Measurements from ENCODE around the gene DOCK1.
"Not testable (repeated sequence)": the region's sequence is repeated elsewhere in the genome, so short reads cannot be mapped to it uniquely, and the experiment has no call there.

Gene DOCK1

DNA sequence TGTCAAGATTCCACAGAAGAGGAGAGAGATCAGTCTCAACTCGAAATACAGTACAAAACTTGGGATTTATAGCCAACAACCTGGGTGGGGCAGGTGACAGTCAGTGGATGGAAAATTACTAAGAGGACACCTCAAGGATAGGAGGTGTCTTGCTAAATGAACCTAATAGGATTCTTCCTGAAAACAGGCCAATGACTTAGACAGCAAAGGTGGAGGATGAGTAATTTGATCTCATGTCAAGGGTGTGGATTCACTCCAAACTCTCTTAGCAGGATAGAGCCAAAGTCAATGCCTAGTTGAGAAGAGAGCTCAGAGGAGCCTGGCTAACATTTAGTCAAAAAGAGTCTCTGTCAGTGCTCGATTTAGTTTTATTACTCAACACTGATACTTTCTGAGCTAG, 397.9 kb downstream of the DOCK1 start:
- TF ChIP-seq, protein P1, sequence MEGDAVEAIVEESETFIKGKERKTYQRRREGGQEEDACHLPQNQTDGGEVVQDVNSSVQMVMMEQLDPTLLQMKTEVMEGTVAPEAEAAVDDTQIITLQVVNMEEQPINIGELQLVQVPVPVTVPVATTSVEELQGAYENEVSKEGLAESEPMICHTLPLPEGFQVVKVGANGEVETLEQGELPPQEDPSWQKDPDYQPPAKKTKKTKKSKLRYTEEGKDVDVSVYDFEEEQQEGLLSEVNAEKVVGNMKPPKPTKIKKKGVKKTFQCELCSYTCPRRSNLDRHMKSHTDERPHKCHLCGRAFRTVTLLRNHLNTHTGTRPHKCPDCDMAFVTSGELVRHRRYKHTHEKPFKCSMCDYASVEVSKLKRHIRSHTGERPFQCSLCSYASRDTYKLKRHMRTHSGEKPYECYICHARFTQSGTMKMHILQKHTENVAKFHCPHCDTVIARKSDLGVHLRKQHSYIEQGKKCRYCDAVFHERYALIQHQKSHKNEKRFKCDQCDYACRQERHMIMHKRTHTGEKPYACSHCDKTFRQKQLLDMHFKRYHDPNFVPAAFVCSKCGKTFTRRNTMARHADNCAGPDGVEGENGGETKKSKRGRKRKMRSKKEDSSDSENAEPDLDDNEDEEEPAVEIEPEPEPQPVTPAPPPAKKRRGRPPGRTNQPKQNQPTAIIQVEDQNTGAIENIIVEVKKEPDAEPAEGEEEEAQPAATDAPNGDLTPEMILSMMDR (IDR thresholded peaks at IDR 0.05), result no peak
- no peaks in the 10 kb centered on the region for H3K36me3 ChIP-seq
- no peak overlapping the region for H3K4me3 ChIP-seq (ENCODE audit: low read depth in 1 of 2, low read length in 1 of 2)
- no peaks in the 10 kb centered on the region for H3K27me3 ChIP-seq
- no peaks in the 10 kb centered on the region for H3K9me3 ChIP-seq
- H3K27ac ChIP-seq, result no peak overlapping the region
- no peaks in the 10 kb centered on the region for H3K4me1 ChIP-seq (ENCODE audit: control insufficient read depth in 1 of 2, insufficient read depth in 1 of 2, low read depth in 1 of 2, low read length in 1 of 2)

DNA sequence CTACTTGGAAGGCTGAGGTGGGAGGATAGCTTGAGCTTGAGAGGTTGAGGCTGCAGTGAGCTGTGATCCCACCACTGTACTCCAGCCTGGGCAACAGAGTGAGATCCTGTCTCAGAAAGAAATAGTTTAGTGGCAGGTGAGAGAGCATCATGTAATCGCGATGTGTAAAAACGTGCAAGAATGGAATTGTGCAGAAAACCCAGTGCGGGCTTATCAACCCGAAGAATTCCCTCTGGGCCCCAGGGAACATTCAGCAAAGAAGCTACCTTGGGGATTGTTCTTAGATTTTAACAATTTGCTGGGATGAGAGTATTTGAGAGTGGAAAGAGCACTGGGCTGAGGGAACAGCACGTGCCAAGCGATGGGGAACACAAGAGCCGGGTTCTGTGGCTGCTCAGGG, 398.5 kb downstream of the DOCK1 start:
- H3K4me3 ChIP-seq (ENCODE audit: low read depth in 1 of 2, low read length in 1 of 2), result no peak overlapping the region
- H3K27me3 ChIP-seq, result no peaks in the 10 kb centered on the region
- TF ChIP-seq, protein P1 (IDR thresholded peaks at IDR 0.05), result no peak
- H3K4me1 ChIP-seq (ENCODE audit: control insufficient read depth in 1 of 2, insufficient read depth in 1 of 2, low read depth in 1 of 2, low read length in 1 of 2), result no peaks in the 10 kb centered on the region
- no peaks in the 10 kb centered on the region for H3K9me3 ChIP-seq
- no peak overlapping the region for H3K27ac ChIP-seq
- H3K36me3 ChIP-seq, result no peaks in the 10 kb centered on the region

DNA sequence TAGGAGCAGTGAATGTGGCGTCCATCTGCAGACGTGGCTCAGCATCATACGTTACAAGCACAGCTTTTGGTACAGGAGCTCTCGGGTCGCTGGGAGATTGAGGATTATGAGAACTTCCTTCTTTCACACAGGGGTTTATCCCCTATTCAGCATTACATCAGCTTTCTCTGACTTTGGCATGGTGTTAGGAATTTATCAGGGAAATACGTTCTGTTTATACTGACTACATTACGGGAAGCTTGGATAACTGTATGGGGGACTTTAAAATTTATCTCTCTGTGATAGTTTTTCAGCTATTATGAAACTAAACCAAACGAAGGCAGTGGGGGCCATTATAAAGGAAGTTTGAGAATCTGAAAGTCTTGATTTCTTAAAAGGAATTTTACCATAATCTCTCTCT, 401.3 kb downstream of the DOCK1 start:
- TF ChIP-seq, protein P1 (IDR thresholded peaks at IDR 0.05), result no peak
- Histone ChIP-seq H3K27me3 (no peaks in the 10 kb centered on the region), H3K36me3 (no peaks in the 10 kb centered on the region)

DNA sequence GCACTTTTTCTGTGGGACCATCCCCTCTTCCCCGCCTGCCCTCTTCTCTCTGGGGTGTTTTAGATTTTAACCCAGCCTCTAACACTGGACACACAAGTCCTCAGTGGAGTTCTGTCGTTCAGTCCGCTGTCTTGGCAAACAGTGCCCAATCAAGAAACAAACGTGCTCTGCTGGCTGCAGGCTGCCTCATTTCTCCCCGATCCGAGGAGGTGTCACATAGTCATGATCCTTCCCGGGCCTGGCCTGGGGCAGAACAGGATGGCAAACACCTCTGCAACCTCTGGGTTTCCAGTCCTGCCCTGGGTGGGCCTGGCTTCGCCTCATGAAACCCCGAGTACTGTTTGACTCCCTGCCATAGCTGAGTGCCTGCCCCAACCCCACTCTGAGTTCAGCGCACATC, 402.1 kb downstream of the DOCK1 start:
- Histone ChIP-seq H3K36me3 (no peaks in the 10 kb centered on the region), H3K4me1 (ENCODE audit: control insufficient read depth in 1 of 2, insufficient read depth in 1 of 2, low read depth in 1 of 2, low read length in 1 of 2) (peaks cover 22% of the 10 kb centered on the region in 2 experiments)

More for the DNA sequence above, 401.3 kb downstream of the DOCK1 start:
- no peak overlapping the region for H3K4me3 ChIP-seq (ENCODE audit: low read depth in 1 of 2, low read length in 1 of 2)
- H3K4me1 ChIP-seq (ENCODE audit: control insufficient read depth in 1 of 2, insufficient read depth in 1 of 2, low read depth in 1 of 2, low read length in 1 of 2), result peaks cover 17 to 21% of the 10 kb centered on the region in 2 experiments
- H3K27ac ChIP-seq, result no peak overlapping the region
- H3K9me3 ChIP-seq, result no peaks in the 10 kb centered on the region

DNA sequence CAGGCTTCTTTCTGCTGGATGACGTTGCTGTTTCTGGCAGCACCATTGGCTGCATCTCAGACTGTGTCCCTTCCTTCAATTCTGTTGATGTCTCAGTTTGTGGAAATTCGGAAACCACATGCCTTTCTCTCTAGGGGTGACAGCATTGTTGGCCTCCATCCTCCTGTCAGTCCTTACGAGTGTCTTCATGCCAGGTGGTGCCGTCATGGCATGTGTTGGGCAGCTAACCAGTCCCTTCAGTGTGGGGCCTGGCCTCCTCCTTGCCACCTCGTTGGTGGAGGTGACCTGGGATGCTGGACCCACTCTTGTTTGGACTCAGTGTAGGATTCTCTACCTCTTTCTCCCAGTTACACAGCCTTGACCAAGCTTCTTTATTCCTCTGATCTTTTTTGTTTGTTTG, 402.8 kb downstream of the DOCK1 start:
- TF ChIP-seq, protein P1 (IDR thresholded peaks at IDR 0.05), result no peak
- Histone ChIP-seq H3K36me3 (no peaks in the 10 kb centered on the region), H3K27ac (no peak overlapping the region), H3K4me3 (ENCODE audit: low read depth in 1 of 2, low read length in 1 of 2) (no peak overlapping the region), H3K9me3 (no peaks in the 10 kb centered on the region), H3K27me3 (no peaks in the 10 kb centered on the region), H3K4me1 (ENCODE audit: control insufficient read depth in 1 of 2, insufficient read depth in 1 of 2, low read depth in 1 of 2, low read length in 1 of 2) (peaks cover 22% of the 10 kb centered on the region in 2 experiments)

More for the DNA sequence above, 402.1 kb downstream of the DOCK1 start:
- Histone ChIP-seq H3K27me3 (no peaks in the 10 kb centered on the region), H3K4me3 (ENCODE audit: low read depth in 1 of 2, low read length in 1 of 2) (no peak overlapping the region), H3K27ac (no peak overlapping the region), H3K9me3 (no peaks in the 10 kb centered on the region)
- TF ChIP-seq, protein P1 (IDR thresholded peaks at IDR 0.05), result no peak

DNA sequence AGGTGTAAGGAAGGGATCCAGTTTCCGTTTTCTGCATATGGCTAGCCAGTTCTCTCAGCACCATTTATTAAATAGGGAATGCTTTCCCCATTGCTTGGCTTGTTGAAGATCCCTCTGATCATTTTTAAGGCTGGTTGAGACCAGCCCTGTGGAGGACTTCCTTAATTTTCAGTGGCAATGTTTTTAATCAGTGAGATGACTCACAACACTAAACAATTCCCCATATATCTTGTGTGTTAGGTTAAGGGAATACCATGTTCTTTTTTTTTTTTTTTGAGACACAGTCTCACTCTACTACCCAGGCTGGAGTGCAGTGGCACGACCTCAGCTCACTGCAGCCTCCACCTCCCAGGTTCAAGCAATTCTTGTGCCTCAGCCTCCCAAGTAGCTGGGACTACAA, 404.4 kb downstream of the DOCK1 start:
- not testable (repeated sequence) for H3K27ac ChIP-seq, H3K27me3 ChIP-seq

More for the DNA sequence above, 404.4 kb downstream of the DOCK1 start:
- not testable (repeated sequence) for H3K9me3 ChIP-seq; H3K36me3 ChIP-seq; H3K4me3 ChIP-seq (ENCODE audit: low read depth in 1 of 2, low read length in 1 of 2)
- peaks cover 22% of the 10 kb centered on the region in 2 experiments for H3K4me1 ChIP-seq (ENCODE audit: control insufficient read depth in 1 of 2, insufficient read depth in 1 of 2, low read depth in 1 of 2, low read length in 1 of 2)
